Motor neuron (in vitro differentiated cells): Measurements from ENCODE around the gene PTTG2. TPM values are rescaled to one million over a fixed set of nuclear protein-coding genes. Genes with fewer than 3 reads are reported as not detected.
"Not testable (repeated sequence)": the region's sequence is repeated elsewhere in the genome, so short reads cannot be mapped to it uniquely, and the experiment has no call there.

Source experiments
- ATAC-seq, 8 experiments: fragments of 200-7000 bp; cut with Tn5 transposase; replicated peaks in 6 of 8; 2 replicates each; pipeline ENCODE4 v1.8.0; 2021; ENCODE audit warnings: mild to moderate bottlenecking in 8 of 8, moderate library complexity in 8 of 8
- H3K27ac ChIP-seq, 2 donors: fragments of 250-450 bp; sonication (Bioruptor Pico); 2 replicates each; pipeline ENCODE4 v1.9.0; 2021; ENCODE audit warnings: antibody characterized with exemption in 2 of 2, mild to moderate bottlenecking in 2 of 2, moderate library complexity in 1 of 2
- H3K4me1 ChIP-seq, 2 donors: fragments of 250-450 bp; sonication (Bioruptor Pico); replicated peaks in 1 of 2; 2 replicates each; pipeline ENCODE4 v1.6.1; 2021; ENCODE audit warnings: antibody characterized with exemption in 2 of 2, mild to moderate bottlenecking in 2 of 2, moderate library complexity in 1 of 2
- H3K4me3 ChIP-seq, 5 donors: fragments of 250-450 bp; sonication (Bioruptor Pico); 2 replicates each; pipeline ENCODE4 v1.9.0; 2021; ENCODE audit warnings: antibody characterized with exemption in 5 of 5, mild to moderate bottlenecking in 5 of 5, moderate library complexity in 4 of 5
- WGBS, 10 experiments: fragments of 450-650 bp; shearing (Covaris generic); methylation state at CpG; one replicate each; pipeline ENCODE4 v1.0.0; 2022; 5-methylcytosine and 5-hydroxymethylcytosine counted together
- in situ Hi-C, 9 experiments: fragments of 400-800 bp; cut with MboI; loops; one replicate each; pipeline ENCODE4 v1.15.0; 2021; ENCODE audit warnings: low sequenced_read_pairs in 9 of 9, low pct_unique_long_range_greater_than_20kb in 2 of 9; ENCODE audit not compliant: unreplicated experiment in 9 of 9
- total RNA-seq, 8 experiments: library from RNA; unstranded; fragments of 300-600 nt; gene quantifications; 2 replicates each; pipeline versions ENCODE4 v1.2.3 to v1.2.4, GENCODE V29; 2022

PTTG2 gene
- 1 to 10 TPM in 1 of 8 experiments, under 1 TPM in 2, not detected in 5; 0.43 to 1.8 (median 0.47) TPM for total RNA-seq

- Histone ChIP-seq H3K4me1 (peaks cover 0 to 3% of the 10 kb centered on the region in 2 donors), H3K4me3 (no peak within 1 kb of the TSS), H3K27ac (no peak within 1 kb of the TSS)
- in situ Hi-C loops = no loop called here
- 20 to 100% (median 87%) methylated on average over 1 to 5 of the region's 5 CpGs; no CpG with 5 or more reads in 3 of the 10 experiments for WGBS, 10 experiments
- ATAC-seq = no peak
Observed at GRCh38 chr4:37960098-37960497, at the start of gene PTTG2. PTTG2 (plus strand) TSS chr4:37960398; CDS start chr4:37960435, 37 bp downstream.

- WGBS, 10 experiments = 6 to 93% (median 79%) methylated on average over 1 to 3 of the region's 3 CpGs; no CpG with 5 or more reads in 2 of the 10 experiments
- Histone ChIP-seq H3K27ac (no peak overlapping the region), H3K4me1 (peaks cover 0 to 9% of the 10 kb centered on the region in 2 donors), H3K4me3 (no peak overlapping the region)
- in situ Hi-C loops = no loop called here
- ATAC-seq = no peak
Observed at GRCh38 chr4:37914539-37914938, 45.7 kb upstream of the PTTG2 start.

- H3K27ac ChIP-seq = no peak overlapping the region
- WGBS, 10 experiments = 47 to 100% (median 94%) methylated on average over 1 to 4 of the region's 7 CpGs; no CpG with 5 or more reads in 1 of the 10 experiments
- no peaks in the 10 kb centered on the region for H3K4me1 ChIP-seq
- in situ Hi-C loops = no loop called here
- ATAC-seq = no peak
- no peak overlapping the region for H3K4me3 ChIP-seq
Observed at GRCh38 chr4:37917388-37917787, 42.8 kb upstream of the PTTG2 start.

GRCh38 chr4:37918653-37919052 is 41.5 kb upstream of the PTTG2 start:
- ATAC-seq = peak in 1 of 8 experiments; percentile 88
- H3K4me3 ChIP-seq = no peak overlapping the region
- 0 to 67% (median 25%) methylated on average over 1 of the region's 3 CpGs; no CpG with 5 or more reads in 6 of the 10 experiments for WGBS, 10 experiments
- no peaks in the 10 kb centered on the region for H3K4me1 ChIP-seq
- H3K27ac ChIP-seq = no peak overlapping the region
- in situ Hi-C loops = no loop called here

- ATAC-seq = peak in 3 of 8 experiments; percentile 22 to 78 (median 38)
- Histone ChIP-seq H3K27ac (no peak overlapping the region), H3K4me1 (no peaks in the 10 kb centered on the region), H3K4me3 (no peak overlapping the region)
- in situ Hi-C loops = no loop called here
- WGBS, 10 experiments = 8 to 92% (median 55%) methylated on average over 1 to 4 of the region's 4 CpGs; no CpG with 5 or more reads in 2 of the 10 experiments
Observed at GRCh38 chr4:37922328-37922727, 37.9 kb upstream of the PTTG2 start.

- in situ Hi-C loops, H3K4me3 ChIP-seq, ATAC-seq, H3K27ac ChIP-seq, H3K4me1 ChIP-seq: not testable (repeated sequence)
Observed at GRCh38 chr4:37923089-37923488, 37.1 kb upstream of the PTTG2 start.

- Histone ChIP-seq H3K4me1 (no peaks in the 10 kb centered on the region), H3K4me3 (no peak overlapping the region), H3K27ac (no peak overlapping the region)
- ATAC-seq = no peak
- 38 to 100% (median 66%) methylated on average over 2 to 7 of the region's 7 CpGs; no CpG with 5 or more reads in 3 of the 10 experiments for WGBS, 10 experiments
- in situ Hi-C loops = no loop called here
Observed at GRCh38 chr4:37924946-37925345, 35.3 kb upstream of the PTTG2 start.

GRCh38 chr4:37927434-37927833 is 32.8 kb upstream of the PTTG2 start:
- Histone ChIP-seq H3K4me1 (no peaks in the 10 kb centered on the region), H3K4me3 (no peak overlapping the region), H3K27ac (no peak overlapping the region)
- WGBS, 10 experiments = 0 to 93% (median 82%) methylated on average over 1 to 4 of the region's 4 CpGs; no CpG with 5 or more reads in 3 of the 10 experiments
- ATAC-seq = peak in 4 of 8 experiments; percentile 36 to 99 (median 98)
- in situ Hi-C loops = no loop called here

- ATAC-seq = no peak
- 12 to 84% (median 65%) methylated on average over 2 to 12 of the region's 12 CpGs for WGBS, 10 experiments
- Histone ChIP-seq H3K4me3 (no peak overlapping the region), H3K27ac (no peak overlapping the region), H3K4me1 (no peaks in the 10 kb centered on the region)
- in situ Hi-C loops = no loop called here
Observed at GRCh38 chr4:37928426-37929416, 31.5 kb upstream of the PTTG2 start.

- no peaks in the 10 kb centered on the region for H3K4me1 ChIP-seq
- in situ Hi-C loops = no loop called here
- whole genome bisulfite sequencing, 10 experiments = 67 to 100% (median 96%) methylated on average over 1 to 7 of the region's 8 CpGs; no CpG with 5 or more reads in 3 of the 10 experiments
- no peak overlapping the region for H3K27ac ChIP-seq
- ATAC-seq = no peak
- no peak overlapping the region for H3K4me3 ChIP-seq
Observed at GRCh38 chr4:37934096-37934495, 26.1 kb upstream of the PTTG2 start.

GRCh38 chr4:37934609-37935008 is 25.6 kb upstream of the PTTG2 start:
- in situ Hi-C loops = no loop called here
- Histone ChIP-seq H3K4me3 (no peak overlapping the region), H3K4me1 (no peaks in the 10 kb centered on the region), H3K27ac (no peak overlapping the region)
- ATAC-seq = no peak
- 0 to 100% (median 80%) methylated on average over 1 to 3 of the region's 3 CpGs; no CpG with 5 or more reads in 1 of the 10 experiments for WGBS, 10 experiments

- no peak overlapping the region for H3K27ac ChIP-seq
- no peak overlapping the region for H3K4me3 ChIP-seq
- in situ Hi-C loops = no loop called here
- 43 to 89% (median 79%) methylated on average over 3 to 4 of the region's 4 CpGs; no CpG with 5 or more reads in 1 of the 10 experiments for whole genome bisulfite sequencing, 10 experiments
- H3K4me1 ChIP-seq = no peaks in the 10 kb centered on the region
- ATAC-seq = no peak
Observed at GRCh38 chr4:37935026-37935425, 25.2 kb upstream of the PTTG2 start.

GRCh38 chr4:37936889-37937498 is 23.2 kb upstream of the PTTG2 start:
- 15 to 80% (median 50%) methylated on average over 2 to 6 of the region's 7 CpGs; no CpG with 5 or more reads in 2 of the 10 experiments for WGBS, 10 experiments
- no peak overlapping the region for H3K4me3 ChIP-seq
- no peaks in the 10 kb centered on the region for H3K4me1 ChIP-seq
- in situ Hi-C loops = no loop called here
- H3K27ac ChIP-seq = no peak overlapping the region
- ATAC-seq = peak in 1 of 8 experiments; percentile 21
